ENCODE data around the gene CRIM1.

Gene CRIM1

GRCh38 chr2:36520431-36520830 lies 164.9 kb downstream of the CRIM1 start:
- DNase-seq (ENCODE audit: low read depth) = no peak

- no peak for DNase-seq (ENCODE audit: low read depth)
These were observed 167.6 kb downstream of the CRIM1 start for GRCh38 chr2:36523153-36523552.

GRCh38 chr2:36525245-36525644 lies 169.7 kb downstream of the CRIM1 start:
- no peak for DNase-seq (ENCODE audit: low read depth)

GRCh38 chr2:36526226-36526625 lies 170.6 kb downstream of the CRIM1 start:
- no peak for DNase-seq (ENCODE audit: low read depth)

- no peak for DNase-seq (ENCODE audit: low read depth)
These were observed 172.7 kb downstream of the CRIM1 start for GRCh38 chr2:36528274-36528673.

GRCh38 chr2:36528766-36529392 lies 173.3 kb downstream of the CRIM1 start:
- no peak for DNase-seq (ENCODE audit: low read depth)

- no peak for DNase-seq (ENCODE audit: low read depth)
These were observed 174.8 kb downstream of the CRIM1 start for GRCh38 chr2:36530178-36530982.

GRCh38 chr2:36530983-36531354 lies 175.4 kb downstream of the CRIM1 start:
- no peak for DNase-seq (ENCODE audit: low read depth)

- no peak for DNase-seq (ENCODE audit: low read depth)
These were observed 178.8 kb downstream of the CRIM1 start for GRCh38 chr2:36534275-36534799.

GRCh38 chr2:36535099-36535498 lies 179.5 kb downstream of the CRIM1 start:
- no peak for DNase-seq (ENCODE audit: low read depth)

- DNase-seq (ENCODE audit: low read depth) = no peak
These were observed 181.2 kb downstream of the CRIM1 start for GRCh38 chr2:36536776-36537175.

- no peak for DNase-seq (ENCODE audit: low read depth)
These were observed 182.8 kb downstream of the CRIM1 start for GRCh38 chr2:36538335-36538734.

- DNase-seq (ENCODE audit: low read depth) = no peak
These were observed 184.1 kb downstream of the CRIM1 start for GRCh38 chr2:36539631-36540030.

- DNase-seq (ENCODE audit: low read depth) = no peak
These were observed 185.6 kb downstream of the CRIM1 start for GRCh38 chr2:36540986-36541754.

GRCh38 chr2:36541891-36542595 lies 186.5 kb downstream of the CRIM1 start:
- DNase-seq (ENCODE audit: low read depth) = no peak

- DNase-seq (ENCODE audit: low read depth) = no peak
These were observed 189.2 kb downstream of the CRIM1 start for GRCh38 chr2:36544638-36545338.

GRCh38 chr2:36545871-36546416 lies 190.4 kb downstream of the CRIM1 start:
- no peak for DNase-seq (ENCODE audit: low read depth)

- no peak for DNase-seq (ENCODE audit: low read depth)
These were observed 192.3 kb downstream of the CRIM1 start for GRCh38 chr2:36547906-36548305.

GRCh38 chr2:36549165-36549574 lies 193.6 kb downstream of the CRIM1 start:
- no peak for DNase-seq (ENCODE audit: low read depth)

GRCh38 chr2:36550006-36550405 lies 194.4 kb downstream of the CRIM1 start:
- no peak for DNase-seq (ENCODE audit: low read depth)

GRCh38 chr2:36553683-36554082 lies 198.1 kb downstream of the CRIM1 start:
- no peak for DNase-seq (ENCODE audit: low read depth)
